HepG2 (cell line): Measurements from ENCODE around the gene PRDX2. TPM values are rescaled to one million over a fixed set of nuclear protein-coding genes. Genes with fewer than 3 reads are reported as not detected.

ENCODE experiments used
- ASH2L ChIP-seq: fragments of 300-600, 200-600 bp; sonication (generic); IDR thresholded peaks from 2 replicates; pipeline ENCODE4 v1.7.0; 2017; ENCODE audit warnings: low read depth, mild to moderate bottlenecking, moderate library complexity, mixed read lengths, low read length; ENCODE audit not compliant: insufficient read length
- ATAD3A ChIP-seq: sonication (generic); formaldehyde crosslinking; IDR thresholded peaks from 2 replicates; pipeline ENCODE4 v1.4.0; 2020; ENCODE audit warnings: missing genetic modification reagents
- FOSL1 ChIP-seq: sonication (generic); formaldehyde crosslinking; IDR thresholded peaks from 2 replicates; pipeline ENCODE4 v1.9.0; 2021; ENCODE audit warnings: missing genetic modification reagents, borderline replicate concordance
- GABPA ChIP-seq, 2 experiments: IDR thresholded peaks; 2 replicates each; pipeline ENCODE4 v1.6.1; 2011 to 2016; ENCODE audit warnings: low read depth in 2 of 2, low read length in 1 of 2, missing biosample characterization in 1 of 2, missing genetic modification characterization in 1 of 2
- HCFC1 ChIP-seq: fragments of 150-350 bp; IDR thresholded peaks from 2 replicates; pipeline ENCODE4 v1.6.1; 2014; ENCODE audit warnings: low read depth, low read length
- HNRNPK ChIP-seq: fragments of 200-400 bp; formaldehyde crosslinking; IDR thresholded peaks from 2 replicates; pipeline ENCODE4 v1.6.1; 2018; ENCODE audit warnings: low read length, low read depth, moderate library complexity, mild to moderate bottlenecking; ENCODE audit not compliant: poor library complexity, severe bottlenecking
- IKZF4 ChIP-seq: sonication (generic); formaldehyde crosslinking; IDR thresholded peaks from 2 replicates; pipeline ENCODE4 v1.5.1; 2020; ENCODE audit warnings: borderline replicate concordance, mild to moderate bottlenecking, low read depth, missing genetic modification reagents; ENCODE audit errors: not compliant biosample characterization
- NFIB ChIP-seq: sonication (generic); formaldehyde crosslinking; IDR thresholded peaks from 2 replicates; pipeline ENCODE4 v1.9.0; 2021; ENCODE audit warnings: missing genetic modification reagents, mild to moderate bottlenecking, borderline replicate concordance
- PHF20 ChIP-seq: sonication (generic); formaldehyde crosslinking; IDR thresholded peaks from 2 replicates; pipeline ENCODE4 v1.5.0; 2020; ENCODE audit warnings: mild to moderate bottlenecking, missing genetic modification reagents
- PITX1 ChIP-seq: sonication (generic); formaldehyde crosslinking; IDR thresholded peaks from 2 replicates; pipeline ENCODE4 v1.5.1; 2020; ENCODE audit warnings: mild to moderate bottlenecking, missing genetic modification reagents
- PTBP1 ChIP-seq: fragments of 200-400 bp; formaldehyde crosslinking; IDR thresholded peaks from 2 replicates; pipeline ENCODE4 v1.6.1; 2018; ENCODE audit warnings: low read length, low read depth; ENCODE audit not compliant: poor library complexity, severe bottlenecking
- SIX1 ChIP-seq: sonication (generic); formaldehyde crosslinking; IDR thresholded peaks from 2 replicates; pipeline ENCODE4 v1.4.0; 2020; ENCODE audit warnings: missing genetic modification reagents, borderline replicate concordance
- THAP11 ChIP-seq: IDR thresholded peaks from 2 replicates; pipeline ENCODE4 v1.6.1; 2016; ENCODE audit warnings: missing biosample characterization, missing genetic modification reagents
- YEATS4 ChIP-seq: sonication (generic); formaldehyde crosslinking; IDR thresholded peaks from 2 replicates; pipeline ENCODE4 v1.4.0; 2020; ENCODE audit warnings: missing genetic modification reagents, borderline replicate concordance
- ZFAT ChIP-seq: sonication (generic); formaldehyde crosslinking; conservative IDR thresholded peaks from 2 replicates; pipeline ENCODE4 v1.8.1; 2023; ENCODE audit warnings: missing genetic modification reagents, inconsistent platforms
- ZKSCAN5 ChIP-seq: sonication (generic); formaldehyde crosslinking; IDR thresholded peaks from 2 replicates; pipeline ENCODE4 v1.5.1; 2020; ENCODE audit warnings: mild to moderate bottlenecking, missing genetic modification reagents
- ZNF143 ChIP-seq: sonication (generic); formaldehyde crosslinking; IDR thresholded peaks from 2 replicates; pipeline ENCODE4 v1.4.0; 2020; ENCODE audit warnings: missing genetic modification reagents
- ZNF256 ChIP-seq: sonication (generic); formaldehyde crosslinking; conservative IDR thresholded peaks from 2 replicates; pipeline ENCODE4 v1.4.0; 2020; ENCODE audit warnings: missing genetic modification reagents
- ZNF281 ChIP-seq: sonication (generic); formaldehyde crosslinking; IDR thresholded peaks from 2 replicates; pipeline ENCODE4 v1.4.0; 2020; ENCODE audit warnings: missing genetic modification reagents, borderline replicate concordance
- ZNF335 ChIP-seq: sonication (generic); formaldehyde crosslinking; IDR thresholded peaks from 2 replicates; pipeline ENCODE4 v1.4.0; 2020; ENCODE audit warnings: missing genetic modification reagents
- ZNF382 ChIP-seq: sonication (generic); formaldehyde crosslinking; IDR thresholded peaks from 2 replicates; pipeline ENCODE4 v1.5.0; 2020; ENCODE audit warnings: missing genetic modification reagents, mild to moderate bottlenecking, borderline replicate concordance
- ZNF546 ChIP-seq: sonication (generic); formaldehyde crosslinking; conservative IDR thresholded peaks from 2 replicates; pipeline ENCODE4 v1.8.1; 2023; ENCODE audit warnings: mild to moderate bottlenecking, missing genetic modification reagents
- ZNF660 ChIP-seq: sonication (generic); formaldehyde crosslinking; IDR thresholded peaks from 2 replicates; pipeline ENCODE4 v1.5.1; 2020; ENCODE audit warnings: mild to moderate bottlenecking, low read depth, missing genetic modification reagents, borderline replicate concordance
- polyA plus RNA-seq, 8 experiments: library from polyadenylated mRNA; depleted of rRNA in 3 of 8; stranded (reverse) in 7 of 8; unstranded in 1 of 8; fragments of >200 nt; fragmentation: Illumina TruSeq in 4 of 8; extraction: Trizol in 4 of 8; gene quantifications; 2 replicates each; pipeline versions ENCODE4 v1.2.1 to v1.2.3, GENCODE V29; 2011 to 2016; ENCODE audit warnings: low read depth in 4 of 8, missing spikeins in 1 of 8, mixed read lengths in 1 of 8; ENCODE audit not compliant: insufficient read depth in 1 of 8
- total RNA-seq, 5 experiments: library from RNA; depleted of rRNA; stranded (reverse); fragments of >200 nt; fragmentation: Illumina TruSeq; extraction: Trizol; gene quantifications; 2 replicates each; pipeline ENCODE4 v1.2.3, GENCODE V29; 2016; ENCODE audit warnings: low read depth in 1 of 5
- TF ChIP-seq, protein P1 (sequence below): sonication (generic); formaldehyde crosslinking; IDR thresholded peaks from 2 replicates; pipeline ENCODE4 v1.5.0; 2020; ENCODE audit warnings: missing genetic modification reagents
- TF ChIP-seq, protein P2 (sequence below): sonication (generic); formaldehyde crosslinking; IDR thresholded peaks from 2 replicates; pipeline ENCODE4 v1.4.0; 2020; ENCODE audit warnings: missing genetic modification reagents

PRDX2 gene
- total and polyA plus RNA-seq, 2 of the 13 experiments (the other 11 are each of a cell fraction or from before 2014, with no cell fraction given): 218 to 381 TPM

DNA sequence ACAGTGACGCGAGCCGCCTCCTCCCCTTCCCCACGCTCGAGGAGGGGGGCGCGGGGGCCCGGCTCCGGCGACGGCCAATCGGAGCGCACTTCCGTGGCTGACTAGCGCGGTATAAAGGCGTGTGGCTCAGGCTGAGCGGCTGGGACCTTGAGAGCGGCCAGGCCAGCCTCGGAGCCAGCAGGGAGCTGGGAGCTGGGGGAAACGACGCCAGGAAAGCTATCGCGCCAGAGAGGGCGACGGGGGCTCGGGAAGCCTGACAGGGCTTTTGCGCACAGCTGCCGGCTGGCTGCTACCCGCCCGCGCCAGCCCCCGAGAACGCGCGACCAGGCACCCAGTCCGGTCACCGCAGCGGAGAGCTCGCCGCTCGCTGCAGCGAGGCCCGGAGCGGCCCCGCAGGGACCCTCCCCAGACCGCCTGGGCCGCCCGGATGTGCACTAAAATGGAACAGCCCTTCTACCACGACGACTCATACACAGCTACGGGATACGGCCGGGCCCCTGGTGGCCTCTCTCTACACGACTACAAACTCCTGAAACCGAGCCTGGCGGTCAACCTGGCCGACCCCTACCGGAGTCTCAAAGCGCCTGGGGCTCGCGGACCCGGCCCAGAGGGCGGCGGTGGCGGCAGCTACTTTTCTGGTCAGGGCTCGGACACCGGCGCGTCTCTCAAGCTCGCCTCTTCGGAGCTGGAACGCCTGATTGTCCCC lies 10.1 kb downstream of the PRDX2 start, which contains the start of gene JUNB (continued):
- TF ChIP-seq ZNF281 (CRISPR knock-in tag): peak; percentile 87; the same call in 1 of the 2 replicates
- TF ChIP-seq YEATS4 (CRISPR knock-in tag): peak; percentile 76
- TF ChIP-seq THAP11 (CRISPR knock-in tag): peak; percentile 87
- peak; percentile 30 for TF ChIP-seq ASH2L
- TF ChIP-seq ZNF660: no peak
- 0 out of 2 replicates have a peak, but pooled peaks have one; percentile 11 for TF ChIP-seq ZFAT (CRISPR knock-in tag)
- TF ChIP-seq ZKSCAN5: no peak
- no peak for TF ChIP-seq IKZF4 (CRISPR knock-in tag)
- TF ChIP-seq, protein P1, sequence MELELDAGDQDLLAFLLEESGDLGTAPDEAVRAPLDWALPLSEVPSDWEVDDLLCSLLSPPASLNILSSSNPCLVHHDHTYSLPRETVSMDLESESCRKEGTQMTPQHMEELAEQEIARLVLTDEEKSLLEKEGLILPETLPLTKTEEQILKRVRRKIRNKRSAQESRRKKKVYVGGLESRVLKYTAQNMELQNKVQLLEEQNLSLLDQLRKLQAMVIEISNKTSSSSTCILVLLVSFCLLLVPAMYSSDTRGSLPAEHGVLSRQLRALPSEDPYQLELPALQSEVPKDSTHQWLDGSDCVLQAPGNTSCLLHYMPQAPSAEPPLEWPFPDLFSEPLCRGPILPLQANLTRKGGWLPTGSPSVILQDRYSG (CRISPR knock-in tag): 0 out of 2 replicates have a peak, but pooled peaks have one; percentile 8
- TF ChIP-seq PHF20 (CRISPR knock-in tag): peak; percentile 75
- TF ChIP-seq ZNF546: no peak; the same call in 1 of the 2 replicates
- TF ChIP-seq ZNF382 (CRISPR knock-in tag): no peak
- TF ChIP-seq ZNF256: no peak
- no peak for TF ChIP-seq FOSL1
- TF ChIP-seq GABPA (IDR thresholded peaks at IDR 0.05; ENCODE audit: low read depth, low read length): peak; percentile 23; the same call in 1 of the 2 replicates
- peak; percentile 75 for TF ChIP-seq GABPA (CRISPR knock-in tag; IDR thresholded peaks at IDR 0.05; ENCODE audit: low read depth)
- TF ChIP-seq PTBP1: peak; percentile 53
- peak; percentile 96 for TF ChIP-seq HNRNPK
- no peak; the same call in 1 of the 2 replicates for TF ChIP-seq HCFC1
- 0 out of 2 replicates have a peak, but pooled peaks have one; percentile 17 for TF ChIP-seq ZNF143 (CRISPR knock-in tag)
- TF ChIP-seq SIX1 (CRISPR knock-in tag): no peak
- TF ChIP-seq ATAD3A: 0 out of 2 replicates have a peak, but pooled peaks have one; percentile 52
- TF ChIP-seq, protein P2, sequence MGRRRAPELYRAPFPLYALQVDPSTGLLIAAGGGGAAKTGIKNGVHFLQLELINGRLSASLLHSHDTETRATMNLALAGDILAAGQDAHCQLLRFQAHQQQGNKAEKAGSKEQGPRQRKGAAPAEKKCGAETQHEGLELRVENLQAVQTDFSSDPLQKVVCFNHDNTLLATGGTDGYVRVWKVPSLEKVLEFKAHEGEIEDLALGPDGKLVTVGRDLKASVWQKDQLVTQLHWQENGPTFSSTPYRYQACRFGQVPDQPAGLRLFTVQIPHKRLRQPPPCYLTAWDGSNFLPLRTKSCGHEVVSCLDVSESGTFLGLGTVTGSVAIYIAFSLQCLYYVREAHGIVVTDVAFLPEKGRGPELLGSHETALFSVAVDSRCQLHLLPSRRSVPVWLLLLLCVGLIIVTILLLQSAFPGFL (CRISPR knock-in tag): no peak
- no peak for TF ChIP-seq NFIB (CRISPR knock-in tag)
- TF ChIP-seq PITX1: peak; percentile 69
- peak; percentile 89; the same call in 1 of the 2 replicates for TF ChIP-seq ZNF335 (CRISPR knock-in tag)
